OCI-LY1 (cell line): ENCODE data around the gene ATP9B.
A peak's percentile ranks its signal among the peaks of the same experiment; 100 is the strongest.

Experiments
- H2AFZ ChIP-seq: fragments of 200-600 bp; sonication (generic), shearing (Covaris generic); 2 replicates; pipeline ENCODE4 v1.6.0; 2014; ENCODE audit warnings: antibody characterized with exemption, mild to moderate bottlenecking, low read length
- H3F3A ChIP-seq: fragments of 200-600 bp; sonication (generic), shearing (Covaris generic); 2 replicates; pipeline ENCODE4 v1.6.0; 2014; ENCODE audit warnings: mild to moderate bottlenecking, antibody characterized with exemption, low read length, moderate library complexity; ENCODE audit not compliant: insufficient read depth
- H3K27ac ChIP-seq: fragments of 200-600 bp; sonication (generic); 2 replicates; pipeline ENCODE4 v1.5.1; 2014; ENCODE audit warnings: low read length, mixed run types, mild to moderate bottlenecking, low read depth; ENCODE audit not compliant: poor library complexity, severe bottlenecking
- H3K27me3 ChIP-seq: fragments of 200-600 bp; sonication (generic); 2 replicates; pipeline ENCODE4 v1.6.0; 2014; ENCODE audit warnings: antibody characterized with exemption, mild to moderate bottlenecking, low read length, moderate library complexity; ENCODE audit not compliant: insufficient read depth
- H3K36me3 ChIP-seq: fragments of 200-600 bp; sonication (generic); 2 replicates; pipeline ENCODE4 v1.6.1; 2014; ENCODE audit warnings: mild to moderate bottlenecking, antibody characterized with exemption, low read length, moderate library complexity, mixed read lengths; ENCODE audit not compliant: insufficient read depth
- H3K4me1 ChIP-seq: fragments of 200-600 bp; sonication (generic); 2 replicates; pipeline ENCODE4 v1.5.1; 2014; ENCODE audit warnings: mild to moderate bottlenecking, low read length, moderate library complexity; ENCODE audit not compliant: insufficient read depth, severe bottlenecking
- H3K4me2 ChIP-seq: fragments of 200-600 bp; sonication (generic), shearing (Covaris generic); 2 replicates; pipeline ENCODE4 v1.6.1; 2014; ENCODE audit warnings: low read length
- H3K4me3 ChIP-seq: fragments of 200-600 bp; sonication (generic); 2 replicates; pipeline ENCODE4 v1.5.1; 2014; ENCODE audit warnings: low read length, low read depth, mild to moderate bottlenecking, mixed read lengths; ENCODE audit not compliant: poor library complexity, severe bottlenecking
- H3K79me2 ChIP-seq: fragments of 200-600 bp; shearing (Covaris generic); 2 replicates; pipeline ENCODE4 v1.6.1; 2016; ENCODE audit warnings: mixed run types, low read length, mixed read lengths; ENCODE audit not compliant: insufficient read depth
- H3K9ac ChIP-seq: fragments of 200-600 bp; sonication (generic), shearing (Covaris generic); 2 replicates; pipeline ENCODE4 v1.6.1; 2014; ENCODE audit warnings: mild to moderate bottlenecking, low read length, mixed read lengths
- H3K9me2 ChIP-seq: fragments of 200-600 bp; sonication (generic), shearing (Covaris generic); 2 replicates; pipeline ENCODE4 v1.6.1; 2014; ENCODE audit warnings: low read depth, mild to moderate bottlenecking, low read length, mixed read lengths
- H3K9me3 ChIP-seq: fragments of 200-600 bp; shearing (Covaris generic); 2 replicates; pipeline ENCODE4 v1.6.1; 2014; ENCODE audit warnings: low read length, mixed read lengths
- H4K20me1 ChIP-seq: fragments of 200-600 bp; sonication (generic), shearing (Covaris generic); 2 replicates; pipeline ENCODE4 v1.6.0; 2016; ENCODE audit warnings: mild to moderate bottlenecking, low read length; ENCODE audit not compliant: insufficient read depth
- EZH2 ChIP-seq: fragments of 200-600 bp; sonication (generic), shearing (Covaris generic); IDR thresholded peaks from 2 replicates; pipeline ENCODE4 v1.8.0; 2017; ENCODE audit warnings: borderline replicate concordance, mixed run types, mild to moderate bottlenecking, antibody characterized with exemption, low read length, moderate library complexity, mixed read lengths
- TF ChIP-seq, protein P1 (sequence below): fragments of 200-600 bp; sonication (generic), shearing (Covaris generic); IDR thresholded peaks from 2 replicates; pipeline ENCODE4 v1.5.1; 2017; ENCODE audit warnings: mild to moderate bottlenecking, antibody characterized with exemption, low read length, moderate library complexity, mixed read lengths

ATP9B gene

GRCh38 chr18:79394534-79395307 is 325.5 kb downstream of the ATP9B start:
- Histone ChIP-seq H3K9me2 (no peaks in the 10 kb centered on the region), H4K20me1 (no peaks in the 10 kb centered on the region), H3K27ac (no peak overlapping the region), H3K9me3 (no peaks in the 10 kb centered on the region), H2AFZ (no peak overlapping the region), H3K4me3 (peak overlapping the region; percentile 59), H3F3A (peaks cover 4% of the 10 kb centered on the region; the same call in 1 of the 2 replicates), H3K27me3 (no peaks in the 10 kb centered on the region), H3K79me2 (peaks cover 27% of the 10 kb centered on the region), H3K4me2 (peak overlapping the region; percentile 95), H3K36me3 (peaks cover 29% of the 10 kb centered on the region), H3K4me1 (peaks cover 34% of the 10 kb centered on the region), H3K9ac (peak overlapping the region; percentile 63)
- TF ChIP-seq EZH2: no peak
- TF ChIP-seq, protein P1, sequence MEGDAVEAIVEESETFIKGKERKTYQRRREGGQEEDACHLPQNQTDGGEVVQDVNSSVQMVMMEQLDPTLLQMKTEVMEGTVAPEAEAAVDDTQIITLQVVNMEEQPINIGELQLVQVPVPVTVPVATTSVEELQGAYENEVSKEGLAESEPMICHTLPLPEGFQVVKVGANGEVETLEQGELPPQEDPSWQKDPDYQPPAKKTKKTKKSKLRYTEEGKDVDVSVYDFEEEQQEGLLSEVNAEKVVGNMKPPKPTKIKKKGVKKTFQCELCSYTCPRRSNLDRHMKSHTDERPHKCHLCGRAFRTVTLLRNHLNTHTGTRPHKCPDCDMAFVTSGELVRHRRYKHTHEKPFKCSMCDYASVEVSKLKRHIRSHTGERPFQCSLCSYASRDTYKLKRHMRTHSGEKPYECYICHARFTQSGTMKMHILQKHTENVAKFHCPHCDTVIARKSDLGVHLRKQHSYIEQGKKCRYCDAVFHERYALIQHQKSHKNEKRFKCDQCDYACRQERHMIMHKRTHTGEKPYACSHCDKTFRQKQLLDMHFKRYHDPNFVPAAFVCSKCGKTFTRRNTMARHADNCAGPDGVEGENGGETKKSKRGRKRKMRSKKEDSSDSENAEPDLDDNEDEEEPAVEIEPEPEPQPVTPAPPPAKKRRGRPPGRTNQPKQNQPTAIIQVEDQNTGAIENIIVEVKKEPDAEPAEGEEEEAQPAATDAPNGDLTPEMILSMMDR: peak; percentile 16

DNA sequence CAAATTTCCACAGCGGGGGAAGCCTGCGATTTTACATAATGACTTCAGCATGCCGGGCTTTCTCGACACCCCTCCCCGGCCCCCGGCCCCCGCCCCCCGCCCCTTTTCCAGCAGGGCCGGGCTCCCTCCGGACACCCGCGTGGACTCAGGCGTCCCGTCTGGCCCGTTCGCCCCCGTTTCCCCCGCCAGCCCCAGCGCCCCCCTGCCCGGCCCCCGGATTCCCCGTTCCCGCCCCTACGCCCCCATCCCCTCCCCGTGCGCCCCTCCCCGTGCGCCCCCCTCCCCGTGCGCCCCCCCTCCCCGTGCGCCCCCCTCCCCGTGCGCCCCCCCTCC is 326.1 kb downstream of the ATP9B start:
- no peaks in the 10 kb centered on the region for H4K20me1 ChIP-seq
- peak overlapping the region; percentile 95 for H3K4me2 ChIP-seq
- peaks cover 27% of the 10 kb centered on the region for H3K79me2 ChIP-seq
- peaks cover 29% of the 10 kb centered on the region for H3K36me3 ChIP-seq
- peak overlapping the region; percentile 59 for H3K4me3 ChIP-seq
- no peak overlapping the region for H2AFZ ChIP-seq
- peaks cover 34% of the 10 kb centered on the region for H3K4me1 ChIP-seq
- peaks cover 4% of the 10 kb centered on the region; the same call in 1 of the 2 replicates for H3F3A ChIP-seq
- TF ChIP-seq, protein P1: no peak
- no peak for TF ChIP-seq EZH2
- no peaks in the 10 kb centered on the region for H3K27me3 ChIP-seq
- H3K27ac ChIP-seq: no peak overlapping the region
- no peak overlapping the region; the same call in 1 of the 2 replicates for H3K9ac ChIP-seq
- H3K9me3 ChIP-seq: no peaks in the 10 kb centered on the region
- no peaks in the 10 kb centered on the region for H3K9me2 ChIP-seq

GRCh38 chr18:79395761-79396404 is 326.7 kb downstream of the ATP9B start, which contains the start of gene NFATC1:
Gene NFATC1, plus strand, starts transcription at chr18:79395930. Its CDS starts 295 bp downstream, at chr18:79396225.
- H3K4me1 ChIP-seq: peaks cover 35% of the 10 kb centered on the region
- H2AFZ ChIP-seq: no peak within 1 kb of the TSS
- TF ChIP-seq, protein P1: no peak
- peak within 1 kb of the TSS; percentile 94 for H3K9ac ChIP-seq
- H3K4me3 ChIP-seq: peak within 1 kb of the TSS; percentile 89
- H4K20me1 ChIP-seq: no peaks in the 10 kb centered on the region
- H3K27ac ChIP-seq: peak within 1 kb of the TSS; percentile 94
- peaks cover 29% of the 10 kb centered on the region for H3K36me3 ChIP-seq
- peaks cover 28% of the 10 kb centered on the region for H3K79me2 ChIP-seq
- H3K4me2 ChIP-seq: peak within 1 kb of the TSS; percentile 95
- H3K9me2 ChIP-seq: no peaks in the 10 kb centered on the region
- H3F3A ChIP-seq: peaks cover 4% of the 10 kb centered on the region; the same call in 1 of the 2 replicates
- H3K27me3 ChIP-seq: no peaks in the 10 kb centered on the region
- H3K9me3 ChIP-seq: no peaks in the 10 kb centered on the region
